ENCODE results near the gene MS4A8.

The MS4A8 gene

GRCh38 chr11:60717956-60718355 is 18.5 kb downstream of the MS4A8 start:
- Histone ChIP-seq H3K36me3 (ENCODE audit: insufficient read depth, low read length) (no peaks in the 10 kb centered on the region), H3K9ac (ENCODE audit: insufficient read length) (no peak overlapping the region), H3K4me3 (no peak overlapping the region), H3K9me3 (ENCODE audit: low read depth, low read length) (no peaks in the 10 kb centered on the region), H3K27ac (no peak overlapping the region)
- DNase-seq (ENCODE audit: low read depth, low spot score) = no peak
- no peak for TF ChIP-seq EZH2 (IDR thresholded peaks at IDR 0.05)
- no peak for TF ChIP-seq POLR2AphosphoS5 (IDR thresholded peaks at IDR 0.05; ENCODE audit: borderline replicate concordance, low read depth, low read length)
- no peak for TF ChIP-seq FOXP2 (optimal IDR thresholded peaks at IDR 0.05; ENCODE audit: control extremely low read depth, extremely low read length, insufficient read depth)

- Histone ChIP-seq H3K36me3 (ENCODE audit: insufficient read depth, low read length) (no peaks in the 10 kb centered on the region), H3K9me3 (ENCODE audit: low read depth, low read length) (no peaks in the 10 kb centered on the region)
- no peak for TF ChIP-seq POLR2AphosphoS5 (IDR thresholded peaks at IDR 0.05; ENCODE audit: borderline replicate concordance, low read depth, low read length)
Measured at GRCh38 chr11:60718524-60719316, 19.3 kb downstream of the MS4A8 start.

GRCh38 chr11:60719391-60719790 is 20.0 kb downstream of the MS4A8 start:
- Histone ChIP-seq H3K27ac (no peak overlapping the region), H3K9me3 (ENCODE audit: low read depth, low read length) (no peaks in the 10 kb centered on the region), H3K9ac (ENCODE audit: insufficient read length) (no peak overlapping the region), H3K36me3 (ENCODE audit: insufficient read depth, low read length) (no peaks in the 10 kb centered on the region), H3K4me3 (no peak overlapping the region)
- DNase-seq (ENCODE audit: low read depth, low spot score) = no peak
- TF ChIP-seq POLR2AphosphoS5 (IDR thresholded peaks at IDR 0.05; ENCODE audit: borderline replicate concordance, low read depth, low read length) = no peak

More at GRCh38 chr11:60718524-60719316, 19.3 kb downstream of the MS4A8 start:
- Histone ChIP-seq H3K27ac (no peak overlapping the region), H3K4me3 (no peak overlapping the region), H3K9ac (ENCODE audit: insufficient read length) (no peak overlapping the region)
- DNase-seq (ENCODE audit: low read depth, low spot score) = no peak

- Histone ChIP-seq H3K4me3 (no peak overlapping the region), H3K36me3 (ENCODE audit: insufficient read depth, low read length) (no peaks in the 10 kb centered on the region), H3K9ac (ENCODE audit: insufficient read length) (no peak overlapping the region), H3K9me3 (ENCODE audit: low read depth, low read length) (no peaks in the 10 kb centered on the region), H3K27ac (no peak overlapping the region)
- no peak for DNase-seq (ENCODE audit: low read depth, low spot score)
- TF ChIP-seq EZH2 (IDR thresholded peaks at IDR 0.05) (no peak), POLR2AphosphoS5 (IDR thresholded peaks at IDR 0.05; ENCODE audit: borderline replicate concordance, low read depth, low read length) (no peak), FOXP2 (optimal IDR thresholded peaks at IDR 0.05; ENCODE audit: control extremely low read depth, extremely low read length, insufficient read depth) (no peak)
Measured at GRCh38 chr11:60720460-60720859, 21.0 kb downstream of the MS4A8 start.

- TF ChIP-seq POLR2AphosphoS5 (IDR thresholded peaks at IDR 0.05; ENCODE audit: borderline replicate concordance, low read depth, low read length) (no peak), FOXP2 (optimal IDR thresholded peaks at IDR 0.05; ENCODE audit: control extremely low read depth, extremely low read length, insufficient read depth) (no peak), EZH2 (IDR thresholded peaks at IDR 0.05) (no peak)
- H3K9me3 ChIP-seq (ENCODE audit: low read depth, low read length) = no peaks in the 10 kb centered on the region
- no peak within 1 kb of the TSS for H3K27ac ChIP-seq
- H3K36me3 ChIP-seq (ENCODE audit: insufficient read depth, low read length) = no peaks in the 10 kb centered on the region
- no peak within 1 kb of the TSS for H3K4me3 ChIP-seq
- DNase-seq (ENCODE audit: low read depth, low spot score) = no peak
- no peak within 1 kb of the TSS for H3K9ac ChIP-seq (ENCODE audit: insufficient read length)
Measured at GRCh38 chr11:60724420-60724819, 25.0 kb downstream of the MS4A8 start, which contains the start of gene MS4A18. MS4A18 (plus strand) TSS chr11:60724720.

GRCh38 chr11:60725592-60725991 is 26.2 kb downstream of the MS4A8 start:
- Histone ChIP-seq H3K9ac (ENCODE audit: insufficient read length) (no peak overlapping the region), H3K27ac (no peak overlapping the region), H3K36me3 (ENCODE audit: insufficient read depth, low read length) (no peaks in the 10 kb centered on the region), H3K9me3 (ENCODE audit: low read depth, low read length) (no peaks in the 10 kb centered on the region), H3K4me3 (no peak overlapping the region)
- TF ChIP-seq FOXP2 (optimal IDR thresholded peaks at IDR 0.05; ENCODE audit: control extremely low read depth, extremely low read length, insufficient read depth) (no peak), EZH2 (IDR thresholded peaks at IDR 0.05) (no peak), POLR2AphosphoS5 (IDR thresholded peaks at IDR 0.05; ENCODE audit: borderline replicate concordance, low read depth, low read length) (no peak)
- DNase-seq (ENCODE audit: low read depth, low spot score) = no peak

- Histone ChIP-seq H3K36me3 (ENCODE audit: insufficient read depth, low read length) (no peaks in the 10 kb centered on the region), H3K9ac (ENCODE audit: insufficient read length) (no peak overlapping the region), H3K27ac (no peak overlapping the region), H3K9me3 (ENCODE audit: low read depth, low read length) (no peaks in the 10 kb centered on the region), H3K4me3 (no peak overlapping the region)
- no peak for DNase-seq (ENCODE audit: low read depth, low spot score)
- TF ChIP-seq EZH2 (IDR thresholded peaks at IDR 0.05) (no peak), POLR2AphosphoS5 (IDR thresholded peaks at IDR 0.05; ENCODE audit: borderline replicate concordance, low read depth, low read length) (no peak), FOXP2 (optimal IDR thresholded peaks at IDR 0.05; ENCODE audit: control extremely low read depth, extremely low read length, insufficient read depth) (no peak)
Measured at GRCh38 chr11:60731586-60731985, 32.2 kb downstream of the MS4A8 start.

GRCh38 chr11:60734279-60734678 is 34.9 kb downstream of the MS4A8 start:
- TF ChIP-seq EZH2 (IDR thresholded peaks at IDR 0.05) = no peak
- no peak for TF ChIP-seq POLR2AphosphoS5 (IDR thresholded peaks at IDR 0.05; ENCODE audit: borderline replicate concordance, low read depth, low read length)
- no peak for TF ChIP-seq FOXP2 (optimal IDR thresholded peaks at IDR 0.05; ENCODE audit: control extremely low read depth, extremely low read length, insufficient read depth)
- Histone ChIP-seq H3K4me3 (no peak overlapping the region), H3K9me3 (ENCODE audit: low read depth, low read length) (no peaks in the 10 kb centered on the region), H3K9ac (ENCODE audit: insufficient read length) (no peak overlapping the region), H3K27ac (no peak overlapping the region), H3K36me3 (ENCODE audit: insufficient read depth, low read length) (no peaks in the 10 kb centered on the region)
- no peak for DNase-seq (ENCODE audit: low read depth, low spot score)

- no peak overlapping the region for H3K27ac ChIP-seq
- TF ChIP-seq EZH2 (IDR thresholded peaks at IDR 0.05) = no peak
- TF ChIP-seq FOXP2 (optimal IDR thresholded peaks at IDR 0.05; ENCODE audit: control extremely low read depth, extremely low read length, insufficient read depth) = no peak
- TF ChIP-seq POLR2AphosphoS5 (IDR thresholded peaks at IDR 0.05; ENCODE audit: borderline replicate concordance, low read depth, low read length) = no peak
- no peak overlapping the region for H3K4me3 ChIP-seq
- no peak overlapping the region for H3K9ac ChIP-seq (ENCODE audit: insufficient read length)
- no peaks in the 10 kb centered on the region for H3K9me3 ChIP-seq (ENCODE audit: low read depth, low read length)
- H3K36me3 ChIP-seq (ENCODE audit: insufficient read depth, low read length) = no peaks in the 10 kb centered on the region
- DNase-seq (ENCODE audit: low read depth, low spot score) = no peak
Measured at GRCh38 chr11:60739114-60739513, 39.7 kb downstream of the MS4A8 start.

Measured in SK-N-MC (cell line).